Skin of body (tissue), 2 donors: ENCODE results near the gene TMEM200A. TPM values are rescaled to one million over a fixed set of nuclear protein-coding genes. Genes with fewer than 3 reads are reported as not detected.
"Not testable (repeated sequence)": the region's sequence is repeated elsewhere in the genome, so short reads cannot be mapped to it uniquely, and the experiment has no call there.

ENCODE experiments used
- DNase-seq: peaks from one replicate; lab custom pipeline; 2025; lab: John Stamatoyannopoulos, UW
- total RNA-seq: library from RNA; depleted of rRNA; stranded (reverse); fragments of >200 nt; gene quantifications from one replicate; pipeline ENCODE4 v1.2.3, GENCODE V29; 2014

Gene TMEM200A
- total RNA-seq, result 9.3 TPM

GRCh38 chr6:130365166-130366106 lies at the start of gene TMEM200A:
Gene TMEM200A, plus strand, starts transcription at chr6:130366017. Its CDS starts 74,406 bp downstream, at chr6:130440423.
- peak; percentile 21 for DNase-seq

DNA sequence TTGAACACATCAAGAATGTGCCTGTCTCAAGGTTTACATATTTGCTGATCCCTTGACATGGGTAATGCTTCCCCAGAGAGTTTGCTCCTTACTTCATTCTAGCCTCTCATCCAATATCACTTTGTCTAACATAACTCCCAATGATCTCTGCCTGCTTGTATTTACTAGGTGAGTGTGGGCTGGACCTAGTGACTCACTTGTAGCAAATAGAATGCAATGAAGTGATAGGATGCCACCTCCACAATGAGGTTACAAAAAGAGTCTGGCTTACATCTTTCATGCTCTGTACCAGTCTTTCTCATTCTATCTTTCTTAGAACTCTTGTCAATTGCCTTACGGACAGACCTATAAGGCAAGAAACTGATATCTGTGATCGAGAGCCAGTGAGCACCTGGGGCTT lies 44.9 kb upstream of the TMEM200A start:
- DNase-seq, result no peak

- peak; percentile 57 for DNase-seq
These were observed 43.0 kb upstream of the TMEM200A start for GRCh38 chr6:130322673-130323268.

DNA sequence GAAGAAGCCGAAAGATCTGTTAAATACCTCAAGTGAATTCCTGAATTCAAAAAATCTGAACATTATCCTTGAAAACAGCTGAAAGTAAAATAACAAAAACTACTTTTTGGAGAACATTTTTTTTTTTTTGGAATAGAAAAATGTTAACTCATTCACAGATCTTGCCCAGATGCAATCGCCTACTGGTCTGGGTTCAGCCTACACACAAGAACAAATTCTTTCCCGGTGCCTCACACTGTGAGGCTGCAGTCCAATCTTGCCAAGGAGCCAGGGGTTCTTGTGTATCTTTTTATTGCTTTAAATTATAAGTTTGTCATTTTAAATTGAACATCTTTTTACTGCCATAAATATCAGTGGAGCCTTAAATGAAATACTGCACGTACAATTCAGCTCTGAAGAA lies 41.2 kb upstream of the TMEM200A start:
- DNase-seq, result no peak

DNA sequence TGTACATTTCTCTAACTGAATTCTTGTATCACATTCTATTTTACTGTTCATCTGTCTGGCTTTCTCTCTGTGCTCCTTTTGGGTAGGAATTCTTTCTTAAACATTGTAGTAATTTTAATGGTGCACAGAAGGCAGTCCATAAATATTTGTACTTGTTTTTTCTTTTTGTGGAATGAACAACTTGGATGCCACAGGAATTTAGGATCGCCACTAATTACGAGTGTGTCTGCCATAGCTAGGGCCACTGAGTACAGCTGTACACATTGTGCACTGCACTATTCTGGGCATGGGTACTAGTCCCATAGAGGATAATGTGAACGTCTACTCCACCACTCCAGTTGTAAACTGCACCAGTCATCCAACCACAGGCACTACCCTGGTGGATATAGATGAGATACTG lies 39.3 kb upstream of the TMEM200A start:
- no peak for DNase-seq

DNA sequence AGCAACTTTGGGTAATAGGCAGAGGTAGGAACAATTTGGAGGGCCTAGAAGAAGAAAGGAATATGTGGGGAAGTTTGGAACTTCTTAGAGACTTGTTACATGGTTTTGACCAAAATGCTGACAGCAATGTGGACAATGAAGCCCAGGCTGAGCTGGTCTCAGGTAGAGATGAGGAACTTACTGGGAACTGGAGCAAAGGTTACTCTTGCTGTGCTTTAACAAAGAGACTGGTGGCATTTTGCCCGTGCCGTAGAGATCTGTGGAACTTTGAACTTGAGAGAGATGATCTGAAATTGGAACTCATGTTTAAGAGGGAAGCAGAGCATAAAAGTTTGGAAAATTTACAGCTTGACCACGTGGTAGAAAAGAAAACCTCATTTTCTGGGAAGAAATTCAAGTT lies 28.3 kb upstream of the TMEM200A start:
- DNase-seq, result no peak

DNA sequence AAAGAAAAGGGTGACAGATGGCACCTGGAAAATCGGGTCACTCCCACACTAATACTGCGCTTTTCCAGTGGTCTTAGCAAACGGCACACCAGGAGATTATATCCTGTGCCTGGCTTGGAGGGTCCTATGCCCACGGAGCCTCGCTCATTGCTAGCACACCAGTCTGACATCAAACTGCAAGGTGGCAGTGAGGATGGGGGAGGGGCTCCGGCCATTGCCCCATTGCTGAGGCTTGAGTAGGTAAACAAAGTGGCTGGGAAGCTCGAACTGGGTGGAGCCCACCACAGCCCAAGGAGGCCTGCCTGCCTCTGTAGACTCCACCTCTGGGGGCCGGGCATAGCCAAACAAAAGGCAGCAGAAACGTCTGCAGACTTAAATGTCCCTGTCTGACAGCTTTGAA lies 19.5 kb upstream of the TMEM200A start:
- DNase-seq, result not testable (repeated sequence)

DNA sequence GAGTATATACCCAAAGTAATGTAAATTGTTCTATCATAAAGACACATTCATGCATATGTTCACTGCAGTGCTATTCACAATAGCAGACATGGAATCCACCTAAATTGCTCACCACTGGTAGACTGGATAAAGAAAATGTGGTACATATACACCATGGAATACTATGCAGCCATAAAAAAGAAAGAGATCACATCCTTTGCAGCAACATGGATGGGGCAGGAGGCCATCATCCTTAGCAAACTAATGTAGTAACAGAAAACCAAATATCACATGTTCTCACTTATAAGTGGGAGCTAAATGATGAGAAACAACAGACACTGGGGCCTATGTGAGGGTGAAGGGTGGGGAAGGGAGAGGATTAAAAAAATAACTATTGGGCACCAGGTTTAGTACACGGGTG lies 11.5 kb upstream of the TMEM200A start:
- no peak for DNase-seq

GRCh38 chr6:130355572-130355971 lies 10.2 kb upstream of the TMEM200A start:
- no peak for DNase-seq

DNA sequence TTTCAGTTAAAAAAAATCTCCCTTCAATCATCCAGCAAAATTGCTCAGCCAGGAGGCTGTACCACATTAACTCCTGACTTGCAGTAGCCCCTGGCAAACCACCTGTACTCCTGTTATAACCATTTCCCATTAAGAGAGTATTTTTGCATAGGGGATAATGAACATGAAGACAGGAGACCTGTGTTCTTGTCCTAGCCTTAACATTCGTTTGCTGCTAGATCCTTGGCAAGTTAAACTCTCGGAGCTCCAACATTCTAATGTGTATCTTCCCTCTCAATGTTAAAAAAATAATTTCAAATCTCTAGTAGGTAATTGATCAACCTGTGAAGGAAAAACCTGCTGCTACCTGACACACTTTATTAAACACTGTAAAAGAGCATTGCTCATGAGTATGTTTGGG lies 8.4 kb upstream of the TMEM200A start:
- DNase-seq, result no peak

DNA sequence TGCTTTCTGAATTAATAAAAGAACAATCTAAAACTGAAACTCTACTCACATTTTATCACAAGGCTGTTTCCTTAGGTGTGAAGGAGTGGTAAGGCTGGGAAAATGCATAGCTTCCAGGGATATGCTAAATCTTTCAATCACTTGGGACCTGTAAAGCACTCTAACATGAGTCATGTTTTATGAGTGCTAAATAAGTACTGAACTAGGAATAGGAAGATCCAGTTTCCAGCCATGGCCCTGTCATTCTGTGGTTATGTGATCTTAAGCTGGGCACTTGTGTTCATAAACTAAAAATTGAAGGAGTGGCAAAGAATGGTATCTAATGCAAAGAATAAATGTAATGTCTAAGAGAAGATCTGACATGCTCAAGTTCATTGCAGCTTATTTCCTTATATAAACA lies 6.1 kb upstream of the TMEM200A start:
- DNase-seq, result no peak

GRCh38 chr6:130362128-130362527 lies 3.7 kb upstream of the TMEM200A start:
- no peak for DNase-seq

- no peak for DNase-seq
These were observed 1.5 kb upstream of the TMEM200A start for GRCh38 chr6:130364224-130364780.

- DNase-seq, result peak; percentile 13
These were observed 539 bp downstream of the TMEM200A start for GRCh38 chr6:130366107-130367005.

DNA sequence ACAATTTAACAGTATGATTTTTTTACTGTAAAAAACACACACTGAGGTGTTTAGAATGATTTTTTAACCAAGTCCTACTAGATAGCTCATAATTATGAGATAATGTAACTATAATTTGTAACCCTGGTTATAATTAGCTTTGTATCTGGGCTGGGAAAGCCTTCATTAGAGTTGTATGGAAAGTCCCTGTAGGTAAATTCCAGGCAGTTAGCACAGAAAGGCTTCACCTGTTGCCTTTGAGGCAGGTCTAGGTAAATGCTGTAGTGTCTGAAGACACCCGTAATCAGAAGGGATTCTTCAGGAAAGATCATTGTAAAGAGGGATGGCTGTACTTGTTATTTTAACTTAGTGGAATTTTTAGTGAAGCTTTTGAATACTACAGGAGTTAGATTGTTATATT lies 1.9 kb downstream of the TMEM200A start:
- no peak for DNase-seq

- DNase-seq, result no peak
These were observed 2.8 kb downstream of the TMEM200A start for GRCh38 chr6:130368576-130368975.

- DNase-seq, result no peak
These were observed 4.0 kb downstream of the TMEM200A start for GRCh38 chr6:130369831-130370230.

DNA sequence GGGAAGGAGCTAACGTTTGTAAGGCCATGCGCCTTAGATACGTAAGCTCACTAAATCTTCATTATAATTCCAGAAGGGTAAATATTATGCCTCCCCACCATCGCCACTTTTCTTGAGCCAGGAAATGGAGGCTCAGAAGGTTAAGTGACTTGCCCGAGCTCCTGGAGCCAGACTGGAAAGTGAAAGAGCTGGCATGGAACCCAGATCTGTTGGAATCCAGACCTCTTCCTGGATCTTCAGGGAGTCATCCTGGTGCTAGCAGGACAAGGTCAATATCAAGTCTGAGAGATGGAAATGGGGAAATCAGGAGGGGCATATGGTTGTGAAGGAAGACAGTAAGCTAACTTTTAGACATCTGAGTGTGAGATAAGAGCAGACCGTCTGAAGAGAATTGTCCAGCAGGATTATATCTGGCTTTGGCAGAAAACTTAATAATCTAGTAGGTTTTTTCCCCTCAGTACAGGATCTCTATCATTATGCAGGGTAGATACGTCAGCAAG lies 6.2 kb downstream of the TMEM200A start:
- DNase-seq, result no peak

DNA sequence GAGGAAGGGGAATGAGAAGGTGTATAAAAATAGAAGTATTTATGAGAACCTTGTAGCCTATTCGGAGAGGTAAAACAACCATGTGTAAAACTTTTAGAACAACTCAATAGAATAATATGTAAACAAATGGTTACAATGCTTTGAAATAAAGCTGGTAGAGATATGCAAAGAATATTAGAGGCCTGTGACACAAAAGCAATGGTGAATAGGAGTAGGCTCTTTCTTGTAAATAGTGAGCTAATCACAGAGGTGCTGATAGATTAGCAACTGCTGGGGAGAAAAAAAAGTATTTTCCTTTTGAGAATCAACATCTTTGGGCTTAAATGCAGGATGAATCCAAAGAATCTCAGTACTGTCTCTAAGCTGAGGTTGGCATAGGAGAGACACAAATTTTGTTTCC lies 7.0 kb downstream of the TMEM200A start:
- no peak for DNase-seq

DNA sequence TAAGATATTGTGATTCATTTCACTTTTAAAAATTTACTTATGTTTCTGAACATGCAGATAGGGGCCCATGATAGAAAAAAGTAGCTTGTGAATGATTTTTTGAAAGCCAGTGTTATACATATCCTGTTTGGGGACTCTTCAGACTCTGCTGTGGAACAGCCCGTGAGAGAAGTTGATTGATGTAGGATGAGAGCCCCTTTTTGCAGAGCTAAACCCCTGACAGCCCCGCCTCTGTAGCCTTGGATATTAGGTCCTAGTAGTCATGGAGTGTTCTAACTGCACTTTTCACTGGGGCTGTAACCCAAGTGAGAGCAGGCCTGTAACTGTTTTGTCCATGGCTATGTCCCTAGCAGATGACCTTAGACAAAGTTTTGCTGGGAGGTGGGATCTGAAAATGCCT lies 8.2 kb downstream of the TMEM200A start:
- no peak for DNase-seq

DNA sequence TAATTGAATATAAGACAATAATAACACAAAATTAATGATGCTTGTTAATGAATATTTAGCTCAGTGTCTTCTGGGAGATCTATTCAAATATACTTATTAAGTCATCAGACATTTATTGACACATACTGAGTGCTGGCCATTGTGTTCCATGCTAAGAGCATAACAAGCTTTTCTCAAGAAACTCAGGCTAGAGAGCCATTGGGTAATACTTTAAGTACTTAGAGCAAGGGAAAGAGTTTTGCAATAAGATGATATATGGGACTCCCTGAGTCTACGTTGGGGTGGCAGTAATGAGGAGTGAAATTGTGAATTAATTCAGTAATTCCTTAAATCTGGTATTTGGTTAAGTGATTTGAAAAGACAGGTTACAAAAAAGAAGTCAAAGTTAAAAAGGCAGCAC lies 11.1 kb downstream of the TMEM200A start:
- no peak for DNase-seq
